Myocyte (in vitro differentiated cells): ENCODE data around the gene GZMA. TPM values are rescaled to one million over a fixed set of nuclear protein-coding genes. Genes with fewer than 3 reads are reported as not detected.
A peak's percentile ranks its signal among the peaks of the same experiment; 100 is the strongest.

Experiments
- DNase-seq: peaks from one replicate; pipeline ENCODE4 v3.0.0-alpha.2; 2012; ENCODE audit warnings: low read depth
- total RNA-seq: library from RNA; depleted of rRNA; stranded (reverse); fragments of >200 nt; gene quantifications from 2 replicates; pipeline ENCODE4 v1.2.3, GENCODE V29; 2014

The GZMA gene
- total RNA-seq, 1 donor from 2014 or later: not detected

DNA sequence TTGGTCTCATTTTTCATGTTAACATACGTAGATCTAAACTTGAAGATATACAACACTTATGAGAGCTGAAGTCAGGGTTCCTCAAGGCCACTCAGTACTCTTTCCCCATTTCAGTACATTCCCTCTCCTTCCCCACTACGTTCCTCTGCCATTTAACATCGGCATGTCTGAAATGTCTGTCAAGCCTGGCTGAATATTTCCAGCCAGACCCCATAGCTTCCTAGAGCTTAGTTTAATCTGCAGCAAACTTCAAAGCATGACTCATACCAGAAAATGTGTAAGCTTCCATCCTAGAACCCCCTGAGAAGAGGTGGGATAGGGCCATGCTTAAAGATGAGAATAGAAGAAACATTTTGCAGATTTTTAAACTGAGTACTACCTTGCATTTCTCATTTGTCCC lies 6.2 kb downstream of the GZMA start:
- no peak for DNase-seq

GRCh38 chr5:55110217-55110616 lies 7.8 kb downstream of the GZMA start:
- DNase-seq: no peak

GRCh38 chr5:55113327-55113726 lies 10.9 kb downstream of the GZMA start:
- no peak for DNase-seq

DNA sequence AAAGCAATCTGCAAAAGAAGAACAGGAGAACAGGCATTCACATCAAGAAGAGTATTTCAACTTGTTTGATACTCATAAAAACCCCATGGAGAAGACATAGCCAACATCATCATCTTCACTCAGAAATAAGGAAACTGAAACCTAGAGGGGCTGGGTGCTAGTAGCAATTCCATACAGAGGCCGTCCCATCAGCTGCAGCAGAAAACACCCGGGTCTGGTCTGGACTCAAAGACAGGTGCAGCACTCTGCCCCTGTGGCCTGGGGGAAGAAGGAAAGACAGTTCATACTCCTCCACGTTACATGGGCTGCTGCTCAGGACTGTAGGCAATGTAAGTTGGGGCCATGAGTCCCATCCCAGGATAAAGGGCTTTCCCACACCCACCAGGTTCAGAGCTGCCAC lies 11.6 kb downstream of the GZMA start:
- no peak for DNase-seq

DNA sequence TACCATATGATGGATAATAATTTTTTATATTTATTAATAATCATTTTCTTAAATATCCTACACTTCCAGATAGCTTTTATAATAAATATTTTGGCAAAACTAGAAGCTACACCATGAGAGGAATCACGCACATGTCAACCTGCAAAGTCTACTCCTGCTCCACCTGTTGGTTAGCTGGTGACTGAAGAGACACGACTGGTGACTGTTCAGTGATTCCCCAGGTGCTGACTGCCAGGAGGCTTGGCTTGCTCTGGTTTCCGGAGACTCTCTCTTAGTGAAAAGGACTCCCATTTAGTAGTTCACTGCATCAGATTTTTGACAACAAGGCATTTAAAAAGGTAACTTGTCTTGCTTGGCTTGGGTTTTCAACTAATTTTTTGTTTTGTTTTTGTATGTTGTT lies 20.9 kb downstream of the GZMA start:
- no peak for DNase-seq

- DNase-seq: no peak
These were observed 31.7 kb downstream of the GZMA start for GRCh38 chr5:55134053-55134722.

GRCh38 chr5:55136521-55136920 lies 34.1 kb downstream of the GZMA start:
- no peak for DNase-seq

DNA sequence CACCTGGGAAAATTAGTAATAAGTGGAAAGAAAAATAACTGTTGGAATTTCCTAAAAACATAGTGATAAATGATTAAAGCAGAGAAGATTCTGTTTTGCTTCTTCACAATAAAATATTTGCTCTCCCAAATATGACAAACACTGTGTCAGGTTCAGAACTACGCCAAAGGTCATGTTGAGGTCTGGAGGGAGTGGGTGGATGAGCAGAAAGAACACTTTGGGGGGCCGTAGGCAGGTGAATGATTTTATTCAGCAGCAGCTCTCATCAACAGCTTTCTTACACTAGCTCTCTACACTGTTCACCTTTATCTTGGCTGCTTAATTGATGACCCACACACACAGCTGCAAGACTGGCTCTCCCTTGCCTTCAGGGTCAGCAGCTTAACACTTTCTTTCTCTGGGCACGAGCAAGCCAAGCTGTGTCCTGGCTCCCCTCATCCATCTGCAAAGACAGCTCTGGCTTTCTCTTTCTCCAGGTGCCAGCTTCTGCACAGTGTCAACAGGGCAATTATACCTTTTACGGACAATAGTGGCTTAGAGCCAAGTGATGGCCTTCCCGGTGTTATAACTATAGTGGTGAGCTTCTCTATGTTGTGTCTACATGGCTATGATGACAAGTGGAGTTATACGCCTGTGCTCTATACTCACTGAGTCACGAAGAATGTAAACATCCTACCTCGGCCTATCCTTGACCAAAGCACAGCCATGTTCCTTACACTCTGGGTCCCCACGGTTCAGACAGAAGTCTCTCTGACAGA lies 38.6 kb downstream of the GZMA start:
- no peak for DNase-seq

DNA sequence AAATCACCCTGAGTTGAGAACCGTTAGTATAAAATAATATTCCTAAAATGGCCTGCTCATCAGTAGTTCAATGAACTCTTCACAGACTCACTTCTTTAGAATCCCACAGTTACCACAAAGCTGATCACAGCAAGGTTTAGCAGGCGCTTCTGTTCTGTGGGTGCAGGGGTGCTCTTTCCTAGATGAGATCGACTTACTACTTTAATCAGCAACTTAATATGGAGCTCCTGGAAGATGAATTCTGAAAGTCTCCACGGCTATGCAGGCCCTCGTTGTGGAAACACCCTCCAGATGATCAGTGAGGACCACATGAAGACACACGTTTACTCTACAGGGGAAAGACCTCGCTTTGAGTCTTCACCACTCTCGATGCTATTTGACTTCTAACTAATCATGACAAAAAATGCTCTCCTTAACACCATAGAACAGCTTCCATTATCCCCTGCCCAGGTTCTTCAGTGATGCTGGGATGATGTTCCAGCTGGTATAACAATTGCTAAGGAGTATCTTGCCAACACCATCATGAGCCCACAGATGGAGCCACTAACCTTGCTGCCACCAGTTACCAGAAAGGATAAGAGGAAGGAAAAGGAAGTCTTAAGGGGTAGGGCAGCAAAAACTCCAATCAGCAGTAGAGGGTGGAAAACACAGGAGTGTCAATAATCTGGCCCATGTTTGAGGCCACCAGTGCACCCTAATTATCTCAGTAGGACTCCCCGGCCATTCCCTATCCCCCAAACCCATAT lies 39.7 kb downstream of the GZMA start:
- peak; percentile 25 for DNase-seq

DNA sequence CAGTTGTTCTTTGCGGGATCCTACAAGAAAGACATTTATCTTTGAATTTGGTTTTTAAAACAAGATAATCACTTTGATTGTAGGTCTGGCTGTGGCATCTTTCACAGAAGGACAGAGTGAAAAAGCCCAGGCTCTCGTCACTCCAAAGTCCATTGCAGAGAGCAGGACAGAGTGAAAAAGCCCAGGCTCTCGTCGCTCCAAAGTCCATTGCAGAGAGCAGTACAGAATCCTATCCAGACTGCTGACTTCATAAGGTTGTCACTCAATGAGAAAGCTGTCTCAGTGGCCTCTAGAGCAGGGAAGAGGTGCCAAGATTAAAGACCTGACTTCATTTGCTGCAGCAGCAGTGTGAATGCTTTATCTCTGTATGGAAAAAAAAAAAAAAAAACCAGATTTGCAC lies 41.2 kb downstream of the GZMA start:
- no peak for DNase-seq

- DNase-seq: no peak
These were observed 43.6 kb downstream of the GZMA start for GRCh38 chr5:55146080-55146479.

DNA sequence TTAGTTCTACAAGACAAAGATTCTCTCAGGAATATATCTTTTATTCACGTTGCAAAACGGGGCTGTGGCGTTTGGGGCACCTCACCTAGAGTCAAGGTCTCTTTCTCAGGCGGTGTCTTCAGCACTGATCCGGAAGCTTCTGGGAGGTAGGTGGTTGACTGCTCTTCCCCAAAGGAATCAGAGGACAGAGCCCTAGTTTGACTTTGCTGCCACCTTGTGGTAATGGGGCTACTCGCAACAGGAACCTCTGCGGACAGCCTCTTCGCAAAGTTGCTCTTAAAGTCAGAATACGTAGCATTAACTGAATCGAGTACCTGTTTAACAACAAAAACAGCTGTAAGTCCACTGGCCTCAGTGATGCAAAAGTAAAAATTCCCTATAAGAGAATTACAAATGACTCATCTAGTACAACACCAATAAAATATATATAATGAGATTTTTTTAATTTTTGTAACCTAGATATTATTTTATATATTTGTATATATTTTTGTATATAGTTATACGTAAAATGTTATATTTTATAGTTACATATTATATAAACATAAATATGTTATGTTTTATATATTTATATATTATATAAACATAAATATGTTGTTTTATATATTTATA lies 44.2 kb downstream of the GZMA start:
- DNase-seq: peak; percentile 89

GRCh38 chr5:55149308-55149795 lies 46.9 kb downstream of the GZMA start:
- DNase-seq: no peak

DNA sequence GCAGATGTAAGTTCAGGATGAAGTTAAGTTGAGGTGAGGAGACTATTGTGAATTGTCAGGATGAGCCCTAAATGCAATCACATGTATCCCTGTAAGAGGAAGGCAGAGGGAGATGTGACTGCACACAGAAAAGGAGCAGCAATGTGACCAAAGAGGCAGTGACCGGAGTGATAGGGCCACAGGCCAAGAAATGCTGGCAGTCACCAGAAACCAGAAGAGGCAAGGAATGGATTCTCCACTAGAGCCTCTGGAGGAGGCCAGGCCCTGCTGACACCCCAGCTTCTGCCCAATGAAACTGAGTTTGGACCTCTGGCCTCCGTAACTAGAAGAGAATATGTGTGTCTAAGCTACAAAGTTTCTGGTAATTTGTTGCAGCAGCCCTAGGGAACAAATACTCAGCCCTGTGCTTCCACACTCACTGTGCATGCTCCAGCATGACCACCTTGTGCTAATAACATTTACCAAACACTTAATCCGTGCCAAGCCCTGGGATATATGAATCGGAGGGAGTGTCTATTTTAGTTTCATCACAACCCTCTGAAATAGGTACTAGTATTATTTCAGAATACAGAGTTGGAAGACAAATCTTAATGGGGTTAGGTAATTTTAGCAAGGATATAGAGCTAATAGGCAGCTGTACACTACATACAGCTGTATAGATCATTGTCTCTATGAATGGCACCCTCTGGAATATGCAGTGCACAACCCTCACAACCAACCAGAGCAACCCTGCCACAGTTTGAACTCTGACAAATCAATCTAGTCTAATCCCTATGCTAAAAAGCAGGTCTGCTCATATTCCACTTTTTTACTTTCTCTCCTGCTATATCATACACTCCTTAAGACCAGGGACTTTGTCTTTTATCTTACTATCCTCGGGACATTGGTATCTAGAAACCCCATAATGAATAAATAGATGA lies 49.7 kb downstream of the GZMA start:
- DNase-seq: no peak

GRCh38 chr5:55154873-55155272 lies 52.4 kb downstream of the GZMA start:
- DNase-seq: peak; percentile 54

Other genes starting within 250 kb of the GZMA start
- gene ESM1, start 117.1 kb upstream of the GZMA start, total RNA-seq: not detected in 2 replicates
- not detected in 2 replicates for gene GZMK, start 78.4 kb upstream of the GZMA start, total RNA-seq
- gene GPX8, start 57.5 kb downstream of the GZMA start, total RNA-seq: 83.7 and 90.6 TPM in 2 replicates
- not detected in 2 replicates for gene CDC20B, start 70.5 kb downstream of the GZMA start, total RNA-seq
- gene MCIDAS, start 124.7 kb downstream of the GZMA start, total RNA-seq: not detected in 2 replicates
- gene CCNO, start 131.0 kb downstream of the GZMA start, total RNA-seq: 2.3 and 2.6 TPM in 2 replicates
- gene DHX29, start 205.0 kb downstream of the GZMA start, total RNA-seq: 33.4 and 44.3 TPM in 2 replicates
- gene MTREX, start 205.3 kb downstream of the GZMA start, total RNA-seq: 87.7 and 97.1 TPM in 2 replicates